Right renal pelvis (tissue), 4 donors: ENCODE measurements around the gene DST. TPM values are rescaled to one million over a fixed set of nuclear protein-coding genes. Genes with fewer than 3 reads are reported as not detected.
"Not testable (repeated sequence)": the region's sequence is repeated elsewhere in the genome, so short reads cannot be mapped to it uniquely, and the experiment has no call there.

Experiments
- DNase-seq, 4 donors: peaks; one replicate each; pipeline ENCODE4 v3.0.0-alpha.2; 2013; ENCODE audit warnings: low read depth in 4 of 4, low spot score in 3 of 4, missing footprints in 1 of 4
- polyA plus RNA-seq, 4 donors: library from polyadenylated mRNA; unstranded; fragments of 120-200 nt; gene quantifications; one replicate each; pipeline ENCODE4 v1.2.1, GENCODE V29; 2013; ENCODE audit not compliant: insufficient read length in 4 of 4

Gene DST
- polyA plus RNA-seq, 4 donors, result 177 to 210 (median 192) TPM

GRCh38 chr6:56664029-56664428 lies 21.3 kb upstream of the DST start:
- no peak for DNase-seq

GRCh38 chr6:56663344-56663743 lies 20.7 kb upstream of the DST start:
- DNase-seq, result no peak

- DNase-seq, result not testable (repeated sequence)
Measured at GRCh38 chr6:56661338-56661737, 18.6 kb upstream of the DST start.

GRCh38 chr6:56660381-56660730 lies 17.7 kb upstream of the DST start:
- no peak for DNase-seq

- DNase-seq, result no peak
Measured at GRCh38 chr6:56659721-56660380, 17.2 kb upstream of the DST start.

- DNase-seq, result no peak
Measured at GRCh38 chr6:56658326-56658725, 15.6 kb upstream of the DST start.

- no peak for DNase-seq
Measured at GRCh38 chr6:56657354-56657753, 14.7 kb upstream of the DST start.

GRCh38 chr6:56656466-56656865 lies 13.8 kb upstream of the DST start:
- DNase-seq, result no peak

GRCh38 chr6:56655996-56656395 lies 13.3 kb upstream of the DST start:
- DNase-seq, result no peak

- no peak for DNase-seq
Measured at GRCh38 chr6:56655249-56655648, 12.6 kb upstream of the DST start.

GRCh38 chr6:56652994-56653393 lies 10.3 kb upstream of the DST start:
- DNase-seq, result no peak

- no peak for DNase-seq
Measured at GRCh38 chr6:56652231-56652630, 9.5 kb upstream of the DST start.

- no peak for DNase-seq
Measured at GRCh38 chr6:56650191-56650590, 7.5 kb upstream of the DST start.

- DNase-seq, result no peak
Measured at GRCh38 chr6:56649782-56650181, 7.1 kb upstream of the DST start.

- DNase-seq, result no peak
Measured at GRCh38 chr6:56649053-56649769, 6.5 kb upstream of the DST start.

- no peak for DNase-seq
Measured at GRCh38 chr6:56647172-56647762, 4.6 kb upstream of the DST start.

- DNase-seq, result no peak
Measured at GRCh38 chr6:56644366-56644765, 1.7 kb upstream of the DST start.

- no peak for DNase-seq
Measured at GRCh38 chr6:56643379-56644089, 845 bp upstream of the DST start.

- no peak for DNase-seq
Measured at GRCh38 chr6:56640374-56640773, 2.3 kb downstream of the DST start.

- no peak for DNase-seq
Measured at GRCh38 chr6:56638760-56639159, 3.9 kb downstream of the DST start.

- DNase-seq, result peak; percentile 30 to 40 (median 33)
Measured at GRCh38 chr6:56637640-56638039, 5.0 kb downstream of the DST start.
